Measurements from ENCODE around the gene ALDH8A1. TPM values are rescaled to one million over a fixed set of nuclear protein-coding genes. Genes with fewer than 3 reads are reported as not detected.

The ALDH8A1 gene
- total and polyA plus RNA-seq, 2 of the 13 experiments (the other 11 are each of a cell fraction or from before 2014, with no cell fraction given): 1.1 to 3.4 TPM

GRCh38 chr6:134875367-134875766, 74.5 kb downstream of the ALDH8A1 start:
- no peak overlapping the region for H3K27ac ChIP-seq (ENCODE audit: extremely low read length, insufficient read depth, low read length)
- H2AFZ ChIP-seq (ENCODE audit: low read length): no peak overlapping the region
- H3K4me3 ChIP-seq (replicated peaks in 1 of 3; ENCODE audit: insufficient read depth in 1 of 3, low read depth in 2 of 3, low read length in 3 of 3): no peak overlapping the region
- no peaks in the 10 kb centered on the region for H3K4me1 ChIP-seq (ENCODE audit: insufficient read depth, low read length)
- no peak overlapping the region for H3K4me2 ChIP-seq (ENCODE audit: low read depth, low read length)
- H3K79me2 ChIP-seq (ENCODE audit: insufficient read depth, low read length): no peaks in the 10 kb centered on the region
- FAIRE-seq (peak; percentile 8), ATAC-seq (no peak), DNase-seq (ENCODE audit: low spot score) (no peak)
- in situ Hi-C loops (cut with HindIII; ENCODE audit: extremely low pct_ligation_motif_present, low pct_unique_long_range_greater_than_20kb) (no loop called here), intact Hi-C loops (cut with micrococcal nuclease; ENCODE audit: unreplicated experiment) (loop anchor here (2.0 kb wide), 1 partner anchor 753 kb away; no protein-coding TSS in a partner anchor)
- 71% methylated on average over 4 of the region's 4 CpGs for WGBS (ENCODE audit: low lambda C conversion rate)
- ChIA-PET CTCF (ENCODE audit: low intra/inter-chr PET ratio, low total read pairs) (no interaction called here), POLR2A (no interaction called here)
- no peaks in the 10 kb centered on the region for H3K27me3 ChIP-seq (ENCODE audit: control insufficient read depth in 1 of 2, insufficient read depth in 2 of 2, low read length in 2 of 2)
- H3K9me3 ChIP-seq (ENCODE audit: low read length): peaks cover 4% of the 10 kb centered on the region; the same call in 1 of the 2 replicates
- H3K9ac ChIP-seq (ENCODE audit: insufficient read depth, low read depth, low read length): no peak overlapping the region
- no peaks in the 10 kb centered on the region for H4K20me1 ChIP-seq (ENCODE audit: insufficient read depth, low read length)
- H3K36me3 ChIP-seq (replicated peaks in 1 of 2; ENCODE audit: control insufficient read depth in 1 of 2, insufficient read depth in 2 of 2, low read length in 2 of 2): no peaks in the 10 kb centered on the region
- no peak for TF ChIP-seq MED8 (CRISPR knock-in tag; IDR thresholded peaks at IDR 0.05; ENCODE audit: insufficient replicate concordance)
- TF ChIP-seq CENPX (CRISPR knock-in tag; IDR thresholded peaks at IDR 0.05): no peak
- no peak for TF ChIP-seq AGO1 (IDR thresholded peaks at IDR 0.05; ENCODE audit: low read depth, low read length, poor library complexity, severe bottlenecking)
- no peak for TF ChIP-seq ZNF232 (CRISPR knock-in tag; IDR thresholded peaks at IDR 0.05; ENCODE audit: borderline replicate concordance)
- TF ChIP-seq MAFF (IDR thresholded peaks at IDR 0.05; ENCODE audit: low read depth, low read length): peak; percentile 48; the same call in 1 of the 2 replicates
- peak; percentile 89 for TF ChIP-seq NFE2L2 (IDR thresholded peaks at IDR 0.05; ENCODE audit: low read length)
- TF ChIP-seq NFE2 (CRISPR knock-in tag; IDR thresholded peaks at IDR 0.05): peak; percentile 69; the same call in 1 of the 2 replicates
- no peak for TF ChIP-seq MIER3 (CRISPR knock-in tag; IDR thresholded peaks at IDR 0.05; ENCODE audit: borderline replicate concordance)
- TF ChIP-seq ZNF326 (CRISPR knock-in tag; IDR thresholded peaks at IDR 0.05; ENCODE audit: borderline replicate concordance): no peak
- no peak for TF ChIP-seq HNRNPLL (IDR thresholded peaks at IDR 0.05; ENCODE audit: low read depth, low read length, poor library complexity, severe bottlenecking)
- TF ChIP-seq KLF13 (CRISPR knock-in tag; IDR thresholded peaks at IDR 0.05): no peak
- 0 out of 2 replicates have a peak, but pooled peaks have one; percentile 42 for TF ChIP-seq MAFG (CRISPR knock-in tag; IDR thresholded peaks at IDR 0.05)
- no peak for TF ChIP-seq ZNF446 (CRISPR knock-in tag; IDR thresholded peaks at IDR 0.05)
- no peak for TF ChIP-seq ZNF30 (CRISPR knock-in tag; IDR thresholded peaks at IDR 0.05)
- peak; percentile 63 to 71 for TF ChIP-seq MAFK (conservative IDR thresholded peaks at IDR 0.05 in 1 of 2, IDR thresholded peaks at IDR 0.05 in 1 of 2; ENCODE audit: low read length in 2 of 2)
- no TSS peak for BruUV-seq (replicated peaks)

All from HepG2 (cell line).